GM21381 (cell line): ENCODE measurements around the gene RAI14.
"Not testable (repeated sequence)": the region's sequence is repeated elsewhere in the genome, so short reads cannot be mapped to it uniquely, and the experiment has no call there.

Experiments
- ATAC-seq: cut with Tn5 transposase; IDR thresholded peaks from one replicate; pipeline ENCODE4 v1.9.1; 2021; ENCODE audit warnings: mild to moderate bottlenecking, moderate library complexity; ENCODE audit not compliant: unreplicated experiment

RAI14 gene

DNA sequence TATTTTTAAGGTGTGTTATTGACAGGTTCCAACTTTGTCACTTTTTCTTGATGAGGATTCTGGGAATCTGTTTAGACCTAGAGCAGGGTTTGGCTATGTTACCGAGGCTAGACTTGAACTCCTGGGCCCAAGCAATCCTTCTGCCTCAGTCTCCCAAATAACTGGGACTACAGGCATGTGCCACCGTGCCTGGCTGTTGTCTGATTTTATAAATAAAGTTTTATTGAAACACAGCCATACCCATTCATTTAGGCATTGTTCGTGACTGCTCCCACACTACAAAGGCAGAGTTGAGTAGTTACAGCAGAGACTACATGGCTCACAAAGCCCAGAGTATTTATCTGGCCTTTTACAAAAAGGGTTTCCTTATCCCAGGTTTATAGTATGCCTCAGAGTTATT lies 102.4 kb downstream of the RAI14 start:
- no peak for ATAC-seq

- not testable (repeated sequence) for ATAC-seq
Measured at GRCh38 chr5:34759213-34759612, 103.1 kb downstream of the RAI14 start.

- ATAC-seq, result no peak
Measured at GRCh38 chr5:34765662-34766061, 109.5 kb downstream of the RAI14 start.

DNA sequence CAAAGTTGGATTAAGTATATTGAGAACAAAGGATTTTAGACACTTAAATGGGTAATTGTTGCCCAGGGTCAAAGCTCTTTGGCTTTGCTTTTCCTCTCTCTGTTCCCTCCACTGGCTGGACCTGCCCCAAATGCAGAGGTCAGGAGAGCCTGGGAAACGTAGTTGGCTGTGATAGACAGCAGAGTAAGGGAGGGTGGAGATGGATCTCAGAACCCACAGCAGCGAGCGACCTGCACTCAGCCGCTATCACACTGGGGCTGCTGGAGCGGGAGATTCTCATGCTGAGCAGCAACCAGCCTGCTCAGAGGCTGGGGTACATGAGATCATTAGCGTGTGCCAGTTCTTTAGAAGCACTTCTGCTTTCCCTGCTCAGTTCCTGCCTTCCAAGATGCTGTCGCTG lies 111.1 kb downstream of the RAI14 start:
- ATAC-seq, result no peak

GRCh38 chr5:34770486-34770885 lies 114.4 kb downstream of the RAI14 start:
- ATAC-seq, result no peak

DNA sequence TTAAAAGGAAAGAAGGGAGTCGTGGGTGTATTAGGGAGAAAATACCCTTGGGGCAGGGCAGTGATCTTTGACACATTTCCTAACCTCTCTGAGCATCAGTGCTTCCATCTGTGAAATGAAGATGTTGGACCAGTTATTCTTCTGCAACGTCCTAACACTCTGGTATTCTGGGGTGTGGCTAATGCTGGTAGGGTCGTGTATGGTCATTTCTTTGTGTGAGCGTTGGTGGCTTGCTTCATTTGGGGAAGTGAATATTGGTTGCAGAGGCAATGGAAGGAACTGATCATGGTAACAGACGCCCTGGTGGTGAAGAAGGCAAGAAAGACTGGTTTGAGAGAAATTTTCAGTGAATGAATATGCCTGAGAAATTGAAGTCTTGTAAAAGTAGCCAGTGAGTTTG lies 114.9 kb downstream of the RAI14 start:
- no peak for ATAC-seq

GRCh38 chr5:34772267-34773098 lies 116.4 kb downstream of the RAI14 start:
- no peak for ATAC-seq

DNA sequence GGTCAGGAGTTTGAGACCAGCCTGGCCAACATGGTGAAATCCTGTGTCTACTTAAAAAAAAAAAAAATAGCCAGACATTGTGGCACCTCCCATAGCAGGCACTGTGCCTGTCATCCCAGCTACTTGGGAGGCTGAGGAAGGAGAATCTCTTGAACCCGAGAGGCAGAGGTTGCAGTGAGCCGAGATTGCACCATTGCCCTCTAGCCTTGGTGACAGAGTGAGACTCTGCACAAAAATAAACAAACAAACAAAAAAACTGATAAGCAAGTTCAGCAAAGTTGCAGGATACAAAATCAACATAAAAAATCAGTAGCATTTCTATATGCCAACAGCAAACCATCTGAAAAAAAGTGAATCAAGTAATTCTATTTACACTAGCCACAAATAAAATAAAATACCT lies 118.0 kb downstream of the RAI14 start:
- ATAC-seq, result no peak

DNA sequence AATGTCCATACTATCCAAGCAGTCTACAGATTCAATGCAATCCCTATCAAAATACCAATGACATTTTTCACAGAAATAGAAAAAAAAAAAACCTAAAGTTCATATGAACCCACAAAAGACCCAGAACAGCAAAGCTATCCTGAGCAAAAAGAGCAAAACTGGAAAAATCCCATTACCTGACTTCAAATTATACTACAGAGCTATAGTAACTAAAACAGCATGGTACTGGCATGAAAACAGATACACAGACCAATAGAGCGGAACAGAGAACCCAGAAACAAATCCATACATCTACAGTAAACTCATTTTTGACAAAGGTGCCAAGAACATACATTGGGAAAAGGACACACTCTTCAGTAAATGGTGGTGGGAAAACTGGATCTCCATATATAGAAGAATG lies 118.5 kb downstream of the RAI14 start:
- not testable (repeated sequence) for ATAC-seq

DNA sequence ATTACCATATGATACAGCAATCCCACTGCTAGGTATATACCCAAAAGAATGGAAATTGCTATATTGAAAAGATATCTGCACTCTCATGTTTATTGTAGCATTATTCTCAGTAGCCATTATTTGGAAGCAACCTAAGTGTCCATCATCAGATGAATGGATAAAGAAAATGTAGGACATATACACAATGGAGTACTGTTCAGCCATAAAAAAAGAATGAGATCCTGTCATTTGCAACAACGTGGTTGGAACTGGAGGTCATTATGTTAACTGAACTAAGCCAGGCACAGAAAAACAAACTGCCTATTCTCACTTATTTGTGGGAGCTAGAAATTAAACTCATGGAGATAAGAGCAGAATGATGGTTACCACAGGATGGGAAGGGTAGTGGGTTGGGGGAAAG lies 119.8 kb downstream of the RAI14 start:
- ATAC-seq, result no peak

DNA sequence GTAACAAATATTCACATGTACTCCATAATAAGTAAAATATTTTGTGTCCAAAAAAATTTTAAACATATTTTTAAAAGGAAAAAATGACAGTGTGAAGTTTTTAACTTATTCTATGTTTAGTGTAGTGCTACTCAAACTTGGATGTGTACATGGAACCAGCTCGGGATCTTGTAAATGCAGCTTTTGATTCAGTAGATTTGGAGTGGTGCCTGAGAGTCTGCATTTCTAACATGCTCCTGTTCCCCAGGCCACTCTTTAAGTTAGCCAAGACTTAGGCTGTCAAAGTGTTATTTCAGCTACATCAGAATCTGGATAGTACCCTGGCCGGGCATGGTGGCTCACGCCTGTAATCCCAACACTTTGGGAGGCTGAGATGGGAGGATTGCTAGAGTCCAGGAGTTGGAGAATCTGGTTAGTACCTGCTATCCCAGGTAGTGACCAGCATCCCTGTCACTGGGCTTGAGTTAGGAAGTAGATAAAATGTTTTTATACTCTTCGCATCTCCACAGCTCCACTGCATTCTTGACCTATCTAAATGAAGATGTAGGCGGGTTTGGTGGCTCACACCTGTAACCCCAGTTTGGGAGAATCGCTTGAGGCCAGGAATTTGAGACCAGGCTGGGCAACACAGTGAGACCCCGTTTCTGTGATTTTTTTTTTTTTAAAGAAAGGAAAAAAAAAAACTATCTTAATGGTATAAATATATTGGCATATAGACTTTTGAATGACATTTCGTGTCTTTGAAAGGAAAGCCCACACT lies 122.1 kb downstream of the RAI14 start:
- no peak for ATAC-seq

DNA sequence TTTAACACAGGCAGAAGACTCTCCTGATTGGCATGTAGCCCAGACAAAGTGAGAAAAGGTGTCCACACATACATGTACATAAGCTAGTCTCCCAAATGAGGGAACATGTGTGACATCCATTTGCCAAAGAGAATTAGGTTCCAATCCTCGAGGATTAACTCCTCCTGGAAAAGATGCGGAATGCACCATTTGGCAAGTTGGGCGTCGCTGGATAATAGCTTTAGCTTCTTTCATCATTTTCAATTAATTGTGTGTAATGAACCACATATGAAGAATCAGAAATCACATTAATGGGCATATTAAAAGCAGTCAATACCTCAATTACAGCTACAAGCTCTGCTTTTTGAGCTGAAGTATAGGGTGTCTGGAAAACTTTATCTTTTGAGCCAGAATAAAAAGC lies 127.8 kb downstream of the RAI14 start:
- ATAC-seq, result not testable (repeated sequence)

DNA sequence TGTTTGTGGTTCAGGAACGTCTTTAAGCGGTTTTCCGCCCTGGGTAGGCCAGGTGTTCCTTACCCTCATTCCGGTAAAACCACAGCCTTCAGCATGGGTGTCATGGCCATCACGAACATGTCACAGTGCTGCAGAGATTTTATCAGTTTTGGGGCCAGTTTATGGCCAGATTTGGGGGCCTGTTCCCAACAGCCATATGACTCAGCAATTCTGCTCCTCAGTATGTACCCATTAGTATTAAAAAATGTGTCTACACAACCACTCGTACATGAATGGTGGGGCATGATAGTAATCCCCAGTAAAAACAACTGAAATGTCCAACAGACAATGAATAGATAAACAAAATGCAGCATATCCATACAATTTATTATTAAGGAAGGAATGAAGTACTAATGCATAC lies 130.9 kb downstream of the RAI14 start:
- ATAC-seq, result no peak

DNA sequence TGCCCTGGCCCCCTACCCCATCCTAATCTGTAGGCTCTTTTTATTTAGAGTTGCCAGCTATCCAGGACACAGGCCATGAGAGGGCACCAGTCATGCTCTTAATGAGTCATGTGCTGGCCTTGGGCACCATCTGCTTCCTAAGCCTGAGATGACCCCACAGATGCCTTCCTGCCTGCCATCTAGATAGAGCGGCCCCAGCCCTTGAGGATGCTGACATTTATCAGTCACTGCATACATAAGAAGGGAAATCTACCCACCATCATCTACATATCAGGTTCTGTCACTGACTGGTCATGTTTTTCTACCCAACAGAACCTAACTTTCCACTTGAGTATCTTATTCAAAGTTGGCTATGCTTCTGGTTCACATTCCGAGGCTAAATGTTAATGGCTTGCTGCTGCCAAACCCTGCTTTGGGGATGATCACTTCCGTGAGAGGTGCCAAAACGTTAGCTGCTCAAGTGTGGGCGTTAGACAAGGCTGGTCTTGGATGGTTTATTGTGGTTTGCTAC lies 132.9 kb downstream of the RAI14 start:
- ATAC-seq, result no peak

DNA sequence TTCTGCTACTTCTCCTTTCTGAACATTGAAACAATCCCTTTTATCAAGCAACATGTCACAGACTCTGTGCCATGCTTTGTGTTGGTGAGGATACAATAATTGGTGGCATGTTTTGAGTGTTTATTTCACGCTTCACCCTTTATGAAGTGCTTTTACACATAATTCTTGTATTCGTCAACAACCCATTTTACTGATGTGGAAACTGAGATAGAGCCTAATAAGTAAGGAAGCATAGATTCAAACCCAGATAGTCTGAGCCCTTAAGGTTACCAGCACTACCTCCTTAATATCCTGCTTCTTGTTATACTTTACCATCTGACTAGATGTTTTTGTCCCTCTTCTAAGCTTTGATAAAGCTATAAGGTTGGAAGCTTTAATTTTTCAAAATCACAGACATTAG lies 133.5 kb downstream of the RAI14 start:
- ATAC-seq, result no peak

DNA sequence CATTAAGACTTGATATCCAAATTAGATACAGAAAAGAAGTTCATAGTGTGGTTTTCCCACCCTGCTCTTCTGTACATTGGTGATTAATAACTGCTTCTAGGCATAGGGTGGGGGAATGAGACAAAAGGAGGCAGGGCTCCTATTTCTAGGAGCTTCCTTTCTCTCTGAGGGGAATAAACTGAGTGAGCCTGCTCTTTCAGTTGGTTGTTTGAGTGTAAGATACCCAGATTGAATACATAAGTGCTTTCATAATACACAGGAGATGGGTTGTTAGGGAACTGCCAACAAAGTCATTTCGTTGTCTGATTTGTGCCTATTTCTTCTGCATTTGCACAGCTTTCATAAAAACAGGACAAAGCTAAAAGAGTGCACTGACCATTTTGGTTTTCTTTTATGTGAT lies 133.9 kb downstream of the RAI14 start:
- no peak for ATAC-seq

DNA sequence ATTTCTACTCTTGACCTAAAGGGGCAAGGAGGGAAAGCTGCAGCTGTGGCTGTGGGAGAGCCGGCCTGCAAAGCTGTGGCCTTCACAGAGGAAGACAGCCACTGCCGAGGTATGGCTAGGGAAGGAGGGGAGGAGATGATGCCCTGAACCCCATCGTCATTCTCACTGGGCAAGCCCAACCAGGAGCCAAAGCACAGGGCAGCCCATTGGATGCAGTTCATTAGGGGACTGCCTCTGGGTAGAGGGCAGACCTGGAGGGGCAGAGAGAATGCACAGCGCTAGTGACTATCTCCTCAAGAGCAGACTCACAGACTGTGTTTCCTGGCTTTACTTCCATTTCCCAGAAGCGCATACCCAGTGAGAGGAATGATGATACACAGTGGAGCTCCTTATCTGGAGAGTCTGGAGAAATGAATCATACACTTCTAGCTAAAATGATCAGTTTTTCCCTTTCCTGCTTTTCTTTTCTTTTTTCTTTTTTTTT lies 135.7 kb downstream of the RAI14 start:
- ATAC-seq, result no peak

DNA sequence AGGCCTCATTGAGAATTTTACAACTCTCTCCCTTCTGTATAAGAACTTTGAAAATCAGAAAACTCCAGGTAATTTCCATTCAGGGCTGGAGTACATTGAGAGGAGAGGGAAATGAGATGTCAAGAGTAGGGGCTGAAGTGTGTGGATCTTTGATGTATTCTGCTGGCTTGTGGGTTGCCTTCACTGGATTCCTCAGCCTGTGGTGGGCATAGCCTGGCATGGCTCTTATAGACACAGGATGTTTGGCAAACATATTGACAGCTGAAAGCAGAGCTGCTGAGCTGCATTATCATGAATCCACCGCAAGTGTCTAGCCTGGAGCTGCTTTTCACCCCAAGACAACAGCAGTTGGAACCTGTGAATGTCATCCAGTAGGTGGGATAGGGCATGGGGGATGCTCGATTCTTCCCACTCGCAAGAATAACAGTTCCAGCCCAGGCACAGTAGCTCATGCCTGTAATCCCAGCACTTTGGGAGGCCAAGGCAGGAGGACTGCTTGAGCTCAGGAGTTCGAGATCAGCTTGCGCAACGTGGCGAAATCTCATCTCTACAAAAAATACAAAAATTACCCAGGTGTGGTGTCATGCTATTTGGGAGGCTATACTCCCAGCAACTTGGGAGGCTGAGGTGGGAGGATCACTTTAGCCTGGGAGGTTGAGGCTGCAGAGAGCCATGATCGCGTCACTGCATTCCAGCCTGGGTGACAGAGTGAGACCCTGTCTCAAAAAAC lies 146.9 kb downstream of the RAI14 start:
- no peak for ATAC-seq

- no peak for ATAC-seq
Measured at GRCh38 chr5:34803974-34804732, 148.0 kb downstream of the RAI14 start.

- ATAC-seq, result no peak
Measured at GRCh38 chr5:34804913-34805312, 148.8 kb downstream of the RAI14 start.

DNA sequence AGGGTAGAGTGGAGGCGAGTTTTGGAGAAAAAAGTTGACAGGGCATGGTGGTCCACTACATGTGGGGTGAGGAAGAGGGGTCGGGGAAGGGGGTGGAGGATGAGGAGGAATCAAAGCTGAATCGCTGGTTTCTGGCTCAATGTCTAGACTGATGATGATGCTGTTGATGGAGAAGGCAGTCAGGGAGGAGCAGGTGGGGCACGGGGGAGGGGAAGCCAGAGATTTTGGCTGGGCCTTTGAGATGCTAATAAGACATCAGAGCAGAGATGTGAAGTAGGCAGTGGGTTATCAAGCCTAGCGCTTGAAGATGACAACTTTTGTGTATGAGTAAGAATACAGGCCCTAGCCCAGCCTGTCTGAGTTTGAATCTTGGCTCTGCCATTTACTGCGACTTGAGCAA lies 150.4 kb downstream of the RAI14 start:
- no peak for ATAC-seq
